ACHN (cell line): ENCODE measurements around the gene TSSC4.

Source experiments
- DNase-seq: peaks from one replicate; pipeline ENCODE4 v3.0.0-alpha.2; 2015
- in situ Hi-C: cut with HindIII; loops from 2 replicates; pipeline ENCODE4 v1.10.0; 2017; ENCODE audit warnings: low sequenced_read_pairs, low pct_ligation_motif_present, low pct_unique_long_range_greater_than_20kb

Gene TSSC4

GRCh38 chr11:2450321-2451041, 49.9 kb downstream of the TSSC4 start:
- no peak for DNase-seq
- in situ Hi-C loops: no loop called here

GRCh38 chr11:2451336-2451735, 50.8 kb downstream of the TSSC4 start:
- in situ Hi-C loops: no loop called here

GRCh38 chr11:2451916-2452315, 51.4 kb downstream of the TSSC4 start:
- in situ Hi-C loops: no loop called here

More at GRCh38 chr11:2451336-2451735, 50.8 kb downstream of the TSSC4 start:
- DNase-seq: no peak

GRCh38 chr11:2452321-2453012, 51.9 kb downstream of the TSSC4 start:
- DNase-seq: no peak
- in situ Hi-C loops: no loop called here

More at GRCh38 chr11:2451916-2452315, 51.4 kb downstream of the TSSC4 start:
- no peak for DNase-seq

GRCh38 chr11:2453436-2453835, 52.9 kb downstream of the TSSC4 start:
- no peak for DNase-seq
- in situ Hi-C loops: no loop called here
